ENCODE results near the gene PCDH17. TPM values are rescaled to one million over a fixed set of nuclear protein-coding genes. Genes with fewer than 3 reads are reported as not detected.

The PCDH17 gene
- total and polyA plus RNA-seq, 2 of the 8 experiments (the other 6 are each of a cell fraction or from before 2014, with no cell fraction given), result 0.20 to 0.60 TPM

- no peak overlapping the region for H3K4me3 ChIP-seq (ENCODE audit: extremely low read depth in 1 of 4, insufficient read depth in 2 of 4, low read depth in 3 of 4, low read length in 4 of 4)
- H4K91ac ChIP-seq (replicated peaks; ENCODE audit: insufficient read length, low read length), result no peak overlapping the region
- H3K36me3 ChIP-seq (ENCODE audit: control insufficient read depth in 2 of 4, insufficient read depth in 4 of 4, low read length in 3 of 4), result no peaks in the 10 kb centered on the region
- H2BK12ac ChIP-seq (ENCODE audit: low read depth, low read length), result no peak overlapping the region
- no peak overlapping the region for H2BK20ac ChIP-seq (ENCODE audit: low read length)
- H2AK5ac ChIP-seq (ENCODE audit: low read depth, low read length), result no peak overlapping the region
- H3K4me2 ChIP-seq (ENCODE audit: insufficient read depth in 1 of 2, low read depth in 2 of 2, low read length in 2 of 2), result no peak overlapping the region
- no peaks in the 10 kb centered on the region for H3K9me3 ChIP-seq (ENCODE audit: insufficient read depth in 2 of 2, low read depth in 1 of 2, low read length in 1 of 2)
- no peak overlapping the region for H3K18ac ChIP-seq (ENCODE audit: extremely low read depth, low read length)
- H2BK15ac ChIP-seq (ENCODE audit: low read length), result no peak overlapping the region
- CTCF ChIA-PET (ENCODE audit: partially characterized antibody), result interaction anchor here (0.7 to 1.2 kb wide), 3 partner anchors 18 to 70 kb away, joined by 3 read pairs; no protein-coding TSS in a partner anchor
- no peaks in the 10 kb centered on the region for H4K20me1 ChIP-seq (replicated peaks in 1 of 2; ENCODE audit: control insufficient read depth in 1 of 2, insufficient read depth in 2 of 2, low read length in 2 of 2)
- no peak overlapping the region for H2BK5ac ChIP-seq (ENCODE audit: low read depth, low read length)
- no peak overlapping the region for H3K9ac ChIP-seq (replicated peaks in 1 of 4; ENCODE audit: extremely low read depth in 1 of 4, low read depth in 3 of 4, low read length in 3 of 4)
- no peaks in the 10 kb centered on the region for H3K23me2 ChIP-seq (ENCODE audit: low read depth, low read length)
- no peak overlapping the region for H4K8ac ChIP-seq (ENCODE audit: extremely low read depth, insufficient read depth, low read length)
- WGBS, 2 experiments (ENCODE audit: extremely low coverage in 1 of 2, insufficient coverage in 1 of 2, insufficient read length in 1 of 2, insufficient replicate concordance in 2 of 2, low coverage in 1 of 2, low lambda C conversion rate in 2 of 2, missing lambda C conversion rate in 1 of 2), result 96% methylated on average over 4 of the region's 4 CpGs; no CpG with 5 or more reads in 1 of the 2 experiments
- H2BK120ac ChIP-seq (replicated peaks; ENCODE audit: low read depth, low read length), result no peak overlapping the region
- no peak overlapping the region for H3K56ac ChIP-seq (replicated peaks; ENCODE audit: insufficient read length, low read depth, low read length)
- no peak overlapping the region for H4K5ac ChIP-seq (ENCODE audit: insufficient read length, low read depth, low read length)
- H2AFZ ChIP-seq (ENCODE audit: low read length), result no peak overlapping the region
- no peaks in the 10 kb centered on the region for H3K4me1 ChIP-seq (replicated peaks in 1 of 4; ENCODE audit: control insufficient read depth in 3 of 4, insufficient read depth in 4 of 4, low read length in 3 of 4)
- H3K4ac ChIP-seq (replicated peaks; ENCODE audit: insufficient read length, low read depth, low read length), result no peak overlapping the region
- FAIRE-seq, result no peak
- POLR2A ChIA-PET (ENCODE audit: partially characterized antibody), result no interaction called here
- no peak overlapping the region for H3K23ac ChIP-seq (ENCODE audit: insufficient read length)
- no peak overlapping the region for H3K27ac ChIP-seq (ENCODE audit: low read depth, low read length)
- no peak overlapping the region for H3K14ac ChIP-seq (ENCODE audit: insufficient read length)
- no peaks in the 10 kb centered on the region for H3K27me3 ChIP-seq (replicated peaks in 1 of 4; ENCODE audit: control insufficient read depth in 3 of 4, extremely low read depth in 1 of 4, insufficient read depth in 3 of 4, low read length in 3 of 4)
- no peak for DNase-seq (ENCODE audit: low read depth in 1 of 2, low spot score in 2 of 2)
- H3K79me1 ChIP-seq (ENCODE audit: low read depth, low read length), result no peaks in the 10 kb centered on the region
- H3K79me2 ChIP-seq (ENCODE audit: control insufficient read depth in 1 of 2, insufficient read depth in 2 of 2, low read length in 2 of 2), result no peaks in the 10 kb centered on the region
- TF ChIP-seq SP4 (IDR thresholded peaks at IDR 0.05; ENCODE audit: low read length), result no peak
- no peak for TF ChIP-seq FOSL1 (IDR thresholded peaks at IDR 0.05; ENCODE audit: insufficient read depth, low read depth, low read length)
- TF ChIP-seq CHD1 (IDR thresholded peaks at IDR 0.05; ENCODE audit: low read depth, low read length), result no peak
- no peak for TF ChIP-seq SIRT6 (IDR thresholded peaks at IDR 0.05; ENCODE audit: low read length)
Measured at GRCh38 chr13:57698851-57699250, 67.3 kb downstream of the PCDH17 start.

Data from H1 (cell line).